HG03103 (cell line): ENCODE measurements around the gene RBFA.
"Not testable (repeated sequence)": the region's sequence is repeated elsewhere in the genome, so short reads cannot be mapped to it uniquely, and the experiment has no call there.

Source experiments
- ATAC-seq: cut with Tn5 transposase; IDR thresholded peaks from one replicate; pipeline ENCODE4 v1.9.1; 2021; ENCODE audit warnings: low read depth; ENCODE audit not compliant: unreplicated experiment

The RBFA gene

GRCh38 chr18:80027719-80028118 lies 6.5 kb upstream of the RBFA start:
- not testable (repeated sequence) for ATAC-seq

- no peak for ATAC-seq
Measured at GRCh38 chr18:80029690-80030089, 4.5 kb upstream of the RBFA start.

GRCh38 chr18:80033181-80034067 lies 810 bp upstream of the RBFA start:
- peak; percentile 52 for ATAC-seq

GRCh38 chr18:80034852-80035406 lies 695 bp downstream of the RBFA start:
- no peak for ATAC-seq

GRCh38 chr18:80035997-80036396 lies 1.8 kb downstream of the RBFA start:
- ATAC-seq = no peak

- ATAC-seq = no peak
Measured at GRCh38 chr18:80037300-80037699, 3.1 kb downstream of the RBFA start.

GRCh38 chr18:80037869-80038630 lies 3.8 kb downstream of the RBFA start:
- ATAC-seq = no peak

GRCh38 chr18:80040515-80040914 lies 6.3 kb downstream of the RBFA start:
- no peak for ATAC-seq

- ATAC-seq = no peak
Measured at GRCh38 chr18:80041424-80041823, 7.2 kb downstream of the RBFA start.

GRCh38 chr18:80042785-80043184 lies 8.6 kb downstream of the RBFA start:
- ATAC-seq = no peak

GRCh38 chr18:80044072-80044471 lies 9.8 kb downstream of the RBFA start:
- ATAC-seq = no peak

- no peak for ATAC-seq
Measured at GRCh38 chr18:80046011-80046410, 11.8 kb downstream of the RBFA start.

GRCh38 chr18:80046431-80046830 lies 12.2 kb downstream of the RBFA start:
- no peak for ATAC-seq

GRCh38 chr18:80046961-80047541 lies 12.8 kb downstream of the RBFA start:
- no peak for ATAC-seq

- no peak for ATAC-seq
Measured at GRCh38 chr18:80050797-80051196, 16.6 kb downstream of the RBFA start.

- ATAC-seq = no peak
Measured at GRCh38 chr18:80056095-80056494, 21.9 kb downstream of the RBFA start.

GRCh38 chr18:80059945-80060344 lies 25.7 kb downstream of the RBFA start:
- no peak for ATAC-seq

GRCh38 chr18:80065705-80066104 lies 31.5 kb downstream of the RBFA start:
- ATAC-seq = no peak

- ATAC-seq = no peak
Measured at GRCh38 chr18:80067321-80067720, 33.1 kb downstream of the RBFA start.

- ATAC-seq = no peak
Measured at GRCh38 chr18:80067897-80068296, 33.7 kb downstream of the RBFA start.
